Measurements from ENCODE around the gene ATP6V0A1.
"Not testable (repeated sequence)": the region's sequence is repeated elsewhere in the genome, so short reads cannot be mapped to it uniquely, and the experiment has no call there.

ATP6V0A1 gene

GRCh38 chr17:42547001-42547461 is 88.4 kb downstream of the ATP6V0A1 start:
- H3K4me3 ChIP-seq (ENCODE audit: low read depth, low read length), result no peak overlapping the region
- DNase-seq (ENCODE audit: low read depth), result no peak
- no peak for TF ChIP-seq CTCF (IDR thresholded peaks at IDR 0.05; ENCODE audit: control insufficient read depth, extremely low read depth, insufficient read depth)

DNA sequence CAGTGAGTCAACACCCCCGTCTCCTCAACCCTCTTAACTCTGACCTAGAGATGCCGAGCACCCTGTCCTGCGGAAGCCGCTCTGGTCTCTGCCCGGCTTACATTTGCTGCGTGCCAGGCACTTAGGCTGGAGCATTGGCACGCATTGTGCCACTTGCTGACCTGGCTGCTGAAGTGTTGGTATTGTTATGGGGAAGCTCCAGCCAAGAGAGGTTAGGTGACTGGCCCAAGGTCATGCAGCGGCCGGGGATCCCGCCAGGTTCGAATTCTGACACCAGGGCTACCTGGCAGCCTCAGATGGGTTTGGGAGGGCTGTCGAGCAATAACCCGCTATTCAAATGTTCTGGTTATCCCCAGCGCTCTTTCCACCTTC is 89.0 kb downstream of the ATP6V0A1 start:
- no peak for TF ChIP-seq CTCF (IDR thresholded peaks at IDR 0.05; ENCODE audit: control insufficient read depth, extremely low read depth, insufficient read depth)
- no peak for DNase-seq (ENCODE audit: low read depth)
- no peak overlapping the region for H3K4me3 ChIP-seq (ENCODE audit: low read depth, low read length)

DNA sequence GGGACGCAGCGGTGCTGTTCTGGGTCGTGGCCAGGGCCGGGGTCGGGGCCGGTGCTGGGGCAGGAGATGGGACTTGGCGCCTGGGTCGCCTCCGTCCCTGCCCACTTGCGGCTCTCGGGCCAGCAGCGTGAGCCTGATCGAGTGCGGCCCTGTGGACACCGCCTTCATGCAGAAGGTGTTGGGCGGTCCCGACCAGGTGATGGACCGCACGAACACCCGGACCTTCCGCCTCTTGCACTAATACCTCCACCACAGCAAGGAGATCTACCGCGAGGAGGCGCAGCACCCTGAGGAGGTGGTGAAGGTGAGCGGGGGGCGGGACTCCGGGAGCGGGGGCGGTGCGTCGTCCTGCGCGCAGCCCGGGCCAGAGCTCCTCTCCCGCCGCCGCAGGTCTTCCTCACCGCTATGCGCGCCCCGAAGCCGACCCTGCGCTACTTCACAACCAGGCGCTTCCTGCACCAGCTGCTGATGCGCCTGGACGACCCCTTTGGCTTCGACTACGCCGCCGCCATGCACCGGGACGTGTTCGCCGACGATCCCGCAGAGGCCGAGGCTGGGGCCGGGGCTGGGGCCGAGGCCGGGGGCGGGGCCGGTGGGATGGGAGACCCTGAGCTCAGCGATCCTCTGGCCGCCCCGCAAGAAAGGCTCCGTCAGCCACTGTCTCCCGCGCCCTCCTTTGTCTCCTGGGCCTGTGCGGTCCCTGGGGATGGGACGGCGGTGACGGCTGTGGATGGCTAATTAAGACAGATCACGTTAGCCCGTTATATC is 89.6 kb downstream of the ATP6V0A1 start:
- no peak for DNase-seq (ENCODE audit: low read depth)
- no peak for TF ChIP-seq CTCF (IDR thresholded peaks at IDR 0.05; ENCODE audit: control insufficient read depth, extremely low read depth, insufficient read depth)
- no peak overlapping the region for H3K4me3 ChIP-seq (ENCODE audit: low read depth, low read length)

DNA sequence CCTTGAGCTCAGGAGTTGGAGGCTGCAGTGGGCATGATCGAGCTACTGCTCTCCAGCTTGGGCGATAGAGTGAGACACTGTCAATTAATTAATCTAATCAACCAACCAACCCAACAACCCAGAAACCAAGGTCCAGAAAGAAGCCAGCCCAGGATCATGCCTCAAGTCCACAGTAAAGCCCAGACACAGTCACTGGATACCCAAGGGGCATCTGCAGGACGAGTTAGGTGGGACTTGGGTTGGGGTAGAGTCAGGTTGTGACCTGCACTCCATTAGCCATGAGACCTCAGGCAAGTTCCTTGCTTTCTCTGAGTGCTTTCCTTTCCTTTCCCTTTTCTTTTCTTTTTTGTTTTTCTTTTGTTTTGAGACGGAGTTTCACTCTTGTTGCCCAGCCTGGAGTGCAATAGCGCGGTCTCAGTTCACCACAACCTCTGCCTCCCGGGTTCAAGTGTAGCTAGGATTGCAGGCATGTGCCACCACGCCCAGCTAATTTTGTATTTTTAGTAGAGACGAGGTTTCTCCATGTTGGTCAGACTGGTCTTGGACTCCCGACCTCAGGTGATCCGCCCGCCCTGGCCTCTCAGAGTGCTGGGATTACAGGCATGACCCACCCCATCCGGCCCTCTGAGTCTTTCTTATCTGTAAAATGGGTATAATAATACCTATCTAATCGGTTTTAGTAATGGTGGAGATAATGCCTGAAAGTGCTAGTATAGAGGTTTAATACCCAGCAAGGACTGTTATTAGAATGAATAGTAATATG is 90.5 kb downstream of the ATP6V0A1 start:
- no peak for TF ChIP-seq CTCF (IDR thresholded peaks at IDR 0.05; ENCODE audit: control insufficient read depth, extremely low read depth, insufficient read depth)
- H3K4me3 ChIP-seq (ENCODE audit: low read depth, low read length), result no peak overlapping the region
- DNase-seq (ENCODE audit: low read depth), result no peak

DNA sequence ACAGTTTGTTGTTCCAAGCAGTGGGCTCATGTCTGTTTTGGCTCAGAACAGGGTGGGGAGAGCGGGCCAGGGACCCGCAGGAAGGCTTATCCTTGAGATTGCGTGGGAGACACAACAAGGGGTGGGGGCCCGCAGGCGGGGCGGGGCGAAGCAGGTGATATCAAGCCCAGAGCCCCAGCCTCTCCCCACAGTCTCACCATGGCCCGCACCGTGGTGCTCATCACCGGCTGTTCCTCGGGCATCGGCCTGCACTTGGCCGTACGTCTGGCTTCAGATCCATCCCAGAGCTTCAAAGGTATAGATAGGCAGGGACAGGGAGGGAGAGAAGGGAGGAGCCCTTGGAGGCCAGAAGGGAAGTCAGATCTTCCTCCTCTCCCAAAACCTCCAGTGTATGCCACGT is 94.1 kb downstream of the ATP6V0A1 start, which contains the start of gene HSD17B1:
Gene HSD17B1, plus strand, starts transcription at position 188 of the 400 bp plus-strand sequence. Its CDS starts 11 bp downstream, at position 199.
- DNase-seq (ENCODE audit: low read depth), result not testable (repeated sequence)
- peak within 1 kb of the TSS; percentile 87 for H3K4me3 ChIP-seq (ENCODE audit: low read depth, low read length)

DNA sequence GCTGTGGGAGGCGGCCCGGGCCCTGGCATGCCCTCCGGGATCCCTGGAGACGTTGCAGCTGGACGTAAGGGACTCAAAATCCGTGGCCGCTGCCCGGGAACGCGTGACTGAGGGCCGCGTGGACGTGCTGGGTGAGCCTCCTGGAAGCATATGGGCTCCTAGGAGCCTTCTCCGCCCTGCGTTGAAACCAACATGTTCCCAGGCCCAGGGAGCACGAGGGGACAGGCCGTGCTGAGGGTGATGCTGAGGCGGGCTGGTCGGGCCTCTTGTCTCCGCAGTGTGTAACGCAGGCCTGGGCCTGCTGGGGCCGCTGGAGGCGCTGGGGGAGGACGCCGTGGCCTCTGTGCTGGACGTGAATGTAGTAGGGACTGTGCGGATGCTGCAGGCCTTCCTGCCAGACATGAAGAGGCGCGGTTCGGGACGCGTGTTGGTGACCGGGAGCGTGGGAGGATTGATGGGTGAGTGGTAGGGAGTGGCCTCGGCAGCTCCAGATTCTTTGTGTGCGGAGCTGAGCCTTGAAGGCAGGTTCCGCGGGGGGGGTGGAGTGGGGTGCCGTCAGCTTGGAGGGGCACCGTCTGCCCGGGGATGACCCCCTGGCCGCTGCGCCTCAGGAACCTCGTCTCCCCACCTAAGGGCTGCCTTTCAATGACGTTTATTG is 94.6 kb downstream of the ATP6V0A1 start:
- DNase-seq (ENCODE audit: low read depth), result no peak
- peak overlapping the region; percentile 87 for H3K4me3 ChIP-seq (ENCODE audit: low read depth, low read length)
- TF ChIP-seq CTCF (IDR thresholded peaks at IDR 0.05; ENCODE audit: control insufficient read depth, extremely low read depth, insufficient read depth), result no peak

DNA sequence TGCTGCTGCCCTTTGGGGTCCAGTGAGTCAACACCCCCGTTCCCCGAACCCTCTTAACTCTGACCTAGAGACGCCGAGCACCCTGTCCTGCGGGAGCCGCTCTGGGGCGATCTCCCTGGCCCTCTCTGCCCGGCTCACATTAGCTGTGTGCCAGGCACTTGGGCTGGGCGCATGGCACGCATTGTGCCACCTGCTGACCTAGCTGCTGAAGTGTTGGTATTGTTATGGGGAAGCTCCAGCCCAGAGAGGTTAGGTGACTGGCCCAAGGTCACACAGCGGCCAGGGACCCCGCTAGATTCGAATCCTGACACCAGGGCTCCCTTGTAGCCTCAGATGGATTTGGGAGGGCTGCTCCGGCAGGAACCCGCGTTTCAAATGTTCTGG is 95.2 kb downstream of the ATP6V0A1 start:
- DNase-seq (ENCODE audit: low read depth), result no peak
- TF ChIP-seq CTCF (IDR thresholded peaks at IDR 0.05; ENCODE audit: control insufficient read depth, extremely low read depth, insufficient read depth), result peak; percentile 68
- H3K4me3 ChIP-seq (ENCODE audit: low read depth, low read length), result peak overlapping the region; percentile 87

All from LNCaP clone FGC (cell line).